Measurements from ENCODE around the gene VAMP2. TPM values are rescaled to one million over a fixed set of nuclear protein-coding genes. Genes with fewer than 3 reads are reported as not detected.

The VAMP2 gene
- total and polyA plus RNA-seq, 2 donors (not counting 1 experiment from before 2014, with no cell fraction given) = 162 to 209 TPM

DNA sequence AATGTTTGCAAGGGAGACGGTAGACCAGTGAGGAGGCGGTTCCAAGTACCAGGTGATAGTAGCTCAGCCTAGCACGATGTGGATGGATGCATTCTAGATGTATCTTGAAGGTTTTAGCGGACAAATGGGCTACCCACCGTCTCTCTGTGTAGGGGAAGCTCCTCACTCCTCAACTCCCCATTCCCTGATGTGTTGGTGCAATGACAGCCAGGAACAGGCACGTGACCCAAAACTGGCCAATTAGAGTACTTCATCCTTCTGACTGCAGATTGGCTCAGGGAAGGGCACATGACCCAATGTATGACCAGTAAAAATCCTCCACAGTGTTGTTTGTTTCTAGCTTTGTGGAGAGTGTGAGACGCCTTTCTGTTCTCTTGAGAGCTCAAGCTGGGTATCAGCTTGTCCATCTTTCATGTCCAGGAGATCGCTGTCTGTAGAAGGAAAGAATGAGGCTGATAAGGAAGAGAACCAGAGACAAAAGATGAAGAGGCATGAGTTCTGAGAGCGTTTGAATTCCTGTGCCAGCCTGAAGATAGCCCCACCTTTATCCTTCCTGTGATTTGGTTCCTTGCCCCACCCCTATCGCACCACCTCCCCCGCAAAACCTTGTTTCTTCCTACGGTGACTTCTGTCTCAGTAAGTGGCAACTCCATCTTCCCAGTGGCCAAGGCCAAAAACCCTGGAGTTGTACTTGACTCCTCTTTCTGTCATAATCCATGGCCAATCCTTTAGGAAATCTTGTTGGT is 29.5 kb upstream of the VAMP2 start:
- intact Hi-C loops (cut with micrococcal nuclease) = no loop called here
- no peaks in the 10 kb centered on the region for H3K27me3 Mint-ChIP-seq

More for the DNA sequence above, 29.5 kb upstream of the VAMP2 start:
- Histone ChIP-seq H3K27ac (ENCODE audit: low read length in 2 of 2) (peak overlapping the region; percentile 61 to 68), H3K4me1 (ENCODE audit: control insufficient read depth in 2 of 2, insufficient read depth in 2 of 2, low read length in 2 of 2) (peaks cover 36 to 53% of the 10 kb centered on the region in 2 donors), H3K4me2 (replicated peaks; ENCODE audit: low read depth, low read length, poor library complexity, severe bottlenecking) (peak overlapping the region; percentile 61), H3K4me3 (ENCODE audit: control extremely low read depth in 1 of 5, extremely low read depth in 1 of 5, insufficient read depth in 1 of 5, low read depth in 2 of 5, low read length in 4 of 5) (peak overlapping the region; percentile 22 to 52 (median 45)), H3K79me2 (ENCODE audit: control insufficient read depth, insufficient read depth, low read length) (no peaks in the 10 kb centered on the region), H3K36me3 (replicated peaks in 1 of 2; ENCODE audit: control extremely low read depth in 1 of 2, control insufficient read depth in 1 of 2, extremely low read depth in 1 of 2, insufficient read depth in 2 of 2, low read length in 1 of 2) (no peaks in the 10 kb centered on the region), H3K27me3 (replicated peaks in 1 of 4; ENCODE audit: control extremely low read depth in 1 of 4, control insufficient read depth in 3 of 4, insufficient read depth in 4 of 4, low read length in 3 of 4) (no peaks in the 10 kb centered on the region), H3K9ac (ENCODE audit: low read length) (peak overlapping the region; percentile 33), H4K20me1 (ENCODE audit: control insufficient read depth, insufficient read depth, low read length, poor library complexity, severe bottlenecking) (peaks cover 17% of the 10 kb centered on the region), H2AFZ (ENCODE audit: insufficient read depth, low read depth, low read length, poor library complexity, severe bottlenecking) (peak overlapping the region; percentile 80), H3K9me3 (ENCODE audit: control extremely low read depth in 1 of 3, control insufficient read depth in 2 of 3, insufficient read depth in 1 of 3, low read length in 2 of 3) (no peaks in the 10 kb centered on the region)
- 29% methylated on average over 9 of the region's 12 CpGs for WGBS (ENCODE audit: insufficient coverage)
- ATAC-seq (ENCODE audit: low read depth) (peak; percentile 6), DNase-seq (peak; percentile 74)
- POLR2A ChIA-PET = interaction anchor here (0.7 to 7.8 kb wide), 5 partner anchors 19 to 622 kb away, joined by 3 to 118 read pairs (median 3); partner anchors contain the start of gene CTC1
- Mint-ChIP-seq H3K27ac (no peak overlapping the region), H3K4me1 (peaks cover 16% of the 10 kb centered on the region), H3K9me3 (ENCODE audit: insufficient read depth) (no peaks in the 10 kb centered on the region), H3K4me3 (no peak overlapping the region)
- TF ChIP-seq, protein P1, sequence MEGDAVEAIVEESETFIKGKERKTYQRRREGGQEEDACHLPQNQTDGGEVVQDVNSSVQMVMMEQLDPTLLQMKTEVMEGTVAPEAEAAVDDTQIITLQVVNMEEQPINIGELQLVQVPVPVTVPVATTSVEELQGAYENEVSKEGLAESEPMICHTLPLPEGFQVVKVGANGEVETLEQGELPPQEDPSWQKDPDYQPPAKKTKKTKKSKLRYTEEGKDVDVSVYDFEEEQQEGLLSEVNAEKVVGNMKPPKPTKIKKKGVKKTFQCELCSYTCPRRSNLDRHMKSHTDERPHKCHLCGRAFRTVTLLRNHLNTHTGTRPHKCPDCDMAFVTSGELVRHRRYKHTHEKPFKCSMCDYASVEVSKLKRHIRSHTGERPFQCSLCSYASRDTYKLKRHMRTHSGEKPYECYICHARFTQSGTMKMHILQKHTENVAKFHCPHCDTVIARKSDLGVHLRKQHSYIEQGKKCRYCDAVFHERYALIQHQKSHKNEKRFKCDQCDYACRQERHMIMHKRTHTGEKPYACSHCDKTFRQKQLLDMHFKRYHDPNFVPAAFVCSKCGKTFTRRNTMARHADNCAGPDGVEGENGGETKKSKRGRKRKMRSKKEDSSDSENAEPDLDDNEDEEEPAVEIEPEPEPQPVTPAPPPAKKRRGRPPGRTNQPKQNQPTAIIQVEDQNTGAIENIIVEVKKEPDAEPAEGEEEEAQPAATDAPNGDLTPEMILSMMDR (IDR thresholded peaks at IDR 0.05) = no peak
- no peak for TF ChIP-seq EZH2 (IDR thresholded peaks at IDR 0.05; ENCODE audit: borderline replicate concordance, insufficient read depth, low read depth, low read length, poor library complexity, severe bottlenecking)
- CTCF ChIA-PET = interaction anchor here (0.5 to 7.6 kb wide), 7 partner anchors 10 to 105 kb away, joined by 3 to 86 read pairs (median 3); no protein-coding TSS in a partner anchor

All from B cell (primary cell).